Chondrocyte (in vitro differentiated cells): ENCODE measurements around the gene NR1H3. TPM values are rescaled to one million over a fixed set of nuclear protein-coding genes. Genes with fewer than 3 reads are reported as not detected.

Experiments used
- DNase-seq: peaks from one replicate; pipeline ENCODE4 v3.0.0; 2021; ENCODE audit warnings: mixed read lengths, low spot score
- H3K27ac Mint-ChIP-seq: one replicate; pipeline ENCODE4 v1.8.0; 2021; ENCODE audit warnings: mild to moderate bottlenecking, moderate library complexity, mixed read lengths; ENCODE audit not compliant: unreplicated experiment
- H3K27me3 Mint-ChIP-seq: 2 replicates; pipeline ENCODE4 v1.8.0; 2021; ENCODE audit warnings: low read depth, mixed read lengths
- H3K36me3 Mint-ChIP-seq: 2 replicates; pipeline ENCODE4 v1.8.0; 2021; ENCODE audit warnings: low read depth, mixed read lengths
- H3K4me1 Mint-ChIP-seq: 2 replicates; pipeline ENCODE4 v1.8.0; 2021; ENCODE audit warnings: low read depth, mild to moderate bottlenecking, mixed read lengths
- H3K4me3 Mint-ChIP-seq: one replicate; pipeline ENCODE4 v1.8.0; 2021; ENCODE audit warnings: mild to moderate bottlenecking, moderate library complexity, mixed read lengths; ENCODE audit not compliant: unreplicated experiment
- H3K9me3 Mint-ChIP-seq: 2 replicates; pipeline ENCODE4 v1.8.0; 2021; ENCODE audit warnings: low read depth, mixed read lengths
- total RNA-seq: library from RNA; stranded (reverse); gene quantifications from 3 replicates; pipeline ENCODE4 v1.2.1, GENCODE V29; 2021
- TF ChIP-seq, protein P1 (sequence below): fragments of 200-600 bp; sonication (generic); IDR thresholded peaks from 2 replicates; pipeline ENCODE4 v1.5.0; 2021; ENCODE audit warnings: antibody characterized with exemption, mild to moderate bottlenecking, moderate library complexity

Gene NR1H3
- total RNA-seq, 1 donor from 2014 or later: 3.2 TPM

- Mint-ChIP-seq H3K27me3 (no peaks in the 10 kb centered on the region), H3K36me3 (peaks cover 53% of the 10 kb centered on the region), H3K4me3 (no peak overlapping the region), H3K4me1 (no peaks in the 10 kb centered on the region), H3K27ac (no peak overlapping the region), H3K9me3 (no peaks in the 10 kb centered on the region)
- TF ChIP-seq, protein P1, sequence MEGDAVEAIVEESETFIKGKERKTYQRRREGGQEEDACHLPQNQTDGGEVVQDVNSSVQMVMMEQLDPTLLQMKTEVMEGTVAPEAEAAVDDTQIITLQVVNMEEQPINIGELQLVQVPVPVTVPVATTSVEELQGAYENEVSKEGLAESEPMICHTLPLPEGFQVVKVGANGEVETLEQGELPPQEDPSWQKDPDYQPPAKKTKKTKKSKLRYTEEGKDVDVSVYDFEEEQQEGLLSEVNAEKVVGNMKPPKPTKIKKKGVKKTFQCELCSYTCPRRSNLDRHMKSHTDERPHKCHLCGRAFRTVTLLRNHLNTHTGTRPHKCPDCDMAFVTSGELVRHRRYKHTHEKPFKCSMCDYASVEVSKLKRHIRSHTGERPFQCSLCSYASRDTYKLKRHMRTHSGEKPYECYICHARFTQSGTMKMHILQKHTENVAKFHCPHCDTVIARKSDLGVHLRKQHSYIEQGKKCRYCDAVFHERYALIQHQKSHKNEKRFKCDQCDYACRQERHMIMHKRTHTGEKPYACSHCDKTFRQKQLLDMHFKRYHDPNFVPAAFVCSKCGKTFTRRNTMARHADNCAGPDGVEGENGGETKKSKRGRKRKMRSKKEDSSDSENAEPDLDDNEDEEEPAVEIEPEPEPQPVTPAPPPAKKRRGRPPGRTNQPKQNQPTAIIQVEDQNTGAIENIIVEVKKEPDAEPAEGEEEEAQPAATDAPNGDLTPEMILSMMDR: no peak
- DNase-seq: no peak
Measured at GRCh38 chr11:47289856-47290255, 32.1 kb downstream of the NR1H3 start.

DNA sequence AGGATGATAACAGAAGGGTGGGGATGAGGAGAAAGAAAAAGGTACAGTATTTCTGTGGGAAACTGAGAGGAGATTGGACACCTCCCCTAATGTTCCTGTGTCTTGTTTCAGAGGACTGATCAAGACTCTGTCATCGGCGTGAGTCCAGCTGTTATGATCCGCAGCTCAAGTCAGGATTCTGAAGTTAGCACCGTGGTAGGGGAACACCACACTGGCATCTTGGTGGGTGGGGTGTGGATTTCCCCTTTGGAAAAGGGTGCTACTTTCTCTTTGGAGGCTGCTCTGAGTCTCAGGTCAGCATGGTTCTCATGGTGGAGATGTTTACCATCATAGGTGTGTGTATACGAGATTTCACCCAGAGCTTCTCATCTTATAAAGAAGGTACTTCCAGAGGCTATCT lies 37.6 kb downstream of the NR1H3 start:
- H3K9me3 Mint-ChIP-seq: peaks cover 15% of the 10 kb centered on the region
- no peak for DNase-seq

GRCh38 chr11:47296045-47296444 lies 38.2 kb downstream of the NR1H3 start:
- TF ChIP-seq, protein P1: no peak
- peaks cover 49% of the 10 kb centered on the region for H3K36me3 Mint-ChIP-seq
- H3K27me3 Mint-ChIP-seq: no peaks in the 10 kb centered on the region
- no peak overlapping the region for H3K27ac Mint-ChIP-seq
- no peaks in the 10 kb centered on the region for H3K4me1 Mint-ChIP-seq
- H3K4me3 Mint-ChIP-seq: no peak overlapping the region
- H3K9me3 Mint-ChIP-seq: peaks cover 17% of the 10 kb centered on the region
- DNase-seq: no peak

More for the DNA sequence above, 37.6 kb downstream of the NR1H3 start:
- TF ChIP-seq, protein P1: no peak
- Mint-ChIP-seq H3K36me3 (peaks cover 50% of the 10 kb centered on the region), H3K27me3 (no peaks in the 10 kb centered on the region), H3K27ac (no peak overlapping the region), H3K4me1 (no peaks in the 10 kb centered on the region), H3K4me3 (no peak overlapping the region)

- H3K27me3 Mint-ChIP-seq: no peaks in the 10 kb centered on the region
- TF ChIP-seq, protein P1: no peak
- H3K4me3 Mint-ChIP-seq: no peak overlapping the region
- H3K27ac Mint-ChIP-seq: no peak overlapping the region
- H3K9me3 Mint-ChIP-seq: peaks cover 32% of the 10 kb centered on the region
- no peak for DNase-seq
- H3K4me1 Mint-ChIP-seq: no peaks in the 10 kb centered on the region
- H3K36me3 Mint-ChIP-seq: peaks cover 59% of the 10 kb centered on the region
Measured at GRCh38 chr11:47299078-47299477, 41.3 kb downstream of the NR1H3 start.

DNA sequence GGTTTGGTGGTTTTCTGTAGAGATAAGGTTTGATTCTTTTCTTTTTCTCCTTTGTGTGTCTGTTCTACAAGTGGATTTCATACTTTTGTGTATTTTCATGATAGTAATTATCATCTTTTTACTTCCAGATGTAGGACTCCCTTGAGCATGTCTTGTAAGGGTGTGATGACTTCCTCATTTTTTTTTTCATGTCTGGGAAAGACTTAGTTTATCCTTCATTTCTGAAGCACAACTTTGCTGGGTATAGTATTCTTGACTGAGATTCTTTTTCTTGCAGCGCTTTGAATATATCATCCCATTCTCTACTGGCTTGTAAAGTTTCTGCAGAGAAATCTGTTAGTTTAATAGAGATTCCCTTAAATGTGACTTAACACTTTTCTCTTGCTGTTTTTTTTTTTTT lies 45.1 kb downstream of the NR1H3 start:
- Mint-ChIP-seq H3K9me3 (peaks cover 32% of the 10 kb centered on the region), H3K4me1 (peaks cover 17% of the 10 kb centered on the region), H3K4me3 (no peak overlapping the region), H3K27me3 (no peaks in the 10 kb centered on the region), H3K27ac (no peak overlapping the region), H3K36me3 (peaks cover 52% of the 10 kb centered on the region)
- TF ChIP-seq, protein P1: no peak
- no peak for DNase-seq
